ENCODE measurements around the gene DUSP9.
A peak's percentile ranks its signal among the peaks of the same experiment; 100 is the strongest.
"Not testable (repeated sequence)": the region's sequence is repeated elsewhere in the genome, so short reads cannot be mapped to it uniquely, and the experiment has no call there.

The DUSP9 gene, protein sequence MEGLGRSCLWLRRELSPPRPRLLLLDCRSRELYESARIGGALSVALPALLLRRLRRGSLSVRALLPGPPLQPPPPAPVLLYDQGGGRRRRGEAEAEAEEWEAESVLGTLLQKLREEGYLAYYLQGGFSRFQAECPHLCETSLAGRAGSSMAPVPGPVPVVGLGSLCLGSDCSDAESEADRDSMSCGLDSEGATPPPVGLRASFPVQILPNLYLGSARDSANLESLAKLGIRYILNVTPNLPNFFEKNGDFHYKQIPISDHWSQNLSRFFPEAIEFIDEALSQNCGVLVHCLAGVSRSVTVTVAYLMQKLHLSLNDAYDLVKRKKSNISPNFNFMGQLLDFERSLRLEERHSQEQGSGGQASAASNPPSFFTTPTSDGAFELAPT

DNA sequence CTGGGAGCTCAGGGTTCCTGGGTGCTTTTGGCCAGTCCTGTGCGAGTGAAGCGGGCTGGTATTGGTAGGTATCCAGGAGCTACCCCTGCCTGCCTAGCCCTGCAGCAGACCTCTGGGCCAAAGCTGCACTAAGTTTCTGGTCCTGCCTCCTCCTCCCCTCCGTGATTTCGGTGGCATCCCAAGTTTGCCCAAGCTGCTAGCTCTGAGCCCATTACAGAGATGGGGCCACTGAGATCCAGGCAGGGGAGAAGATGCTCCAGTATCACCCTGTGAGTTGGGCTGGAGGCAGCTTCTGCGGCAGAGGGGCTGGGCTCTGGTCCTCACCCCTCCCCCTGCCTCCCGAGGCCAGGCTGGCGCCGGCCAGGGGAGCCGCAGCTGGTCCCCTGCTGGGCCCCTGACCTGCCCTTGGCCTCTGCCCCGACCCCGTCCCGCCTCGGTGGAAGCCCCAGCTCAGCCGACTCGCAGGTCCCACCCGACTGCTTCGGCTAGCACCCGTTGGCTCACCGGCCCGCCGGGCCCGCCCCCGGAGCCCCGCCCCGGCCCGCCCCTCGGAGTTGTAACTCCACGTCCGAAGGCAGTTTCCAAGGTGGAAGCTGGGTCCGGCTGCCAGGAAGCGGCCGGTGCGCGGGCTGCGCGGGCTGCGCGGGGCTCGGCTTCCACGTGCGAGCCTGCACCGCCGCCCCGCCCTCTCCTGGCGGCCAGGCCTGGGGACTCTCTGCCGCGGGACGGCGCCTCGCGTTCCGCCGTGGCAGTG is at the start of gene DUSP9:
Gene DUSP9, plus strand, starts transcription at position 584 of the 754 bp plus-strand sequence. CDS start 751 bp downstream, outside the sequence.
- DNase-seq, result no peak

DNA sequence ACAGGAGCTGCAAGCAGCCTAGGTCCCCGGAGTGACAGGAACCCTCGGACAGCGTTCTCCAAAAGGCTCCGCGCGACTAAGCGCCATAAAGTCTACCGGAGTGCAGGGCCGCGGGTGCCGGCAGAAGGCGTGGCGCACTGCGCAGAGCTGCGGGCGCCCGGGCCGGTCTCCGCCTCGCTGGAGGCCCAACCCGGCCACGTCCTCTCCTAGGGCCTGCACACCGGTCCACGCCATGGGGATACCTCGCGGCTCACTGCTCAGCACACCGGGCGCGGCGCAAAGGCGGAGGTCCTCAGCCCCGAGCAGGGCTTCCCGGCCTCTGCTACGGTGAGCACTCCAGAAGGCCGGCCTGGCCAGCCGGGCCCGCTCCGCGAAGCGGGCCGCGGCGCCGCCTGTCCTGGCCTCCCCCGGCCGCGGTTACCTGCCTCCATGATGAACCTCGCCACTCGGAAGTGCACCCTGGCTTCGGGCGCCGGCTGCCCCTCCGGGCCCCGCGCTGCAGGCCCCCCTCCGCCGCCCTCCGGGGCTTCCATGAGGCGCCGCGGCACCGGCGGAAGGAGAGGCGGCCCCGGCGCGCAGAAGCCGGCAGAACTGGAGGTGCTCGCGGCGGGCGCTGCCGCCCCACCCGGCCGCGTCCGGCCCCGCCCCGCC is 48.3 kb upstream of the DUSP9 start, which contains the start of gene CCNQ:
Gene CCNQ, minus strand, starts transcription at position 599 of the 651 bp plus-strand sequence. Its CDS starts 66 bp downstream, at position 533.
- DNase-seq, result no peak

DNA sequence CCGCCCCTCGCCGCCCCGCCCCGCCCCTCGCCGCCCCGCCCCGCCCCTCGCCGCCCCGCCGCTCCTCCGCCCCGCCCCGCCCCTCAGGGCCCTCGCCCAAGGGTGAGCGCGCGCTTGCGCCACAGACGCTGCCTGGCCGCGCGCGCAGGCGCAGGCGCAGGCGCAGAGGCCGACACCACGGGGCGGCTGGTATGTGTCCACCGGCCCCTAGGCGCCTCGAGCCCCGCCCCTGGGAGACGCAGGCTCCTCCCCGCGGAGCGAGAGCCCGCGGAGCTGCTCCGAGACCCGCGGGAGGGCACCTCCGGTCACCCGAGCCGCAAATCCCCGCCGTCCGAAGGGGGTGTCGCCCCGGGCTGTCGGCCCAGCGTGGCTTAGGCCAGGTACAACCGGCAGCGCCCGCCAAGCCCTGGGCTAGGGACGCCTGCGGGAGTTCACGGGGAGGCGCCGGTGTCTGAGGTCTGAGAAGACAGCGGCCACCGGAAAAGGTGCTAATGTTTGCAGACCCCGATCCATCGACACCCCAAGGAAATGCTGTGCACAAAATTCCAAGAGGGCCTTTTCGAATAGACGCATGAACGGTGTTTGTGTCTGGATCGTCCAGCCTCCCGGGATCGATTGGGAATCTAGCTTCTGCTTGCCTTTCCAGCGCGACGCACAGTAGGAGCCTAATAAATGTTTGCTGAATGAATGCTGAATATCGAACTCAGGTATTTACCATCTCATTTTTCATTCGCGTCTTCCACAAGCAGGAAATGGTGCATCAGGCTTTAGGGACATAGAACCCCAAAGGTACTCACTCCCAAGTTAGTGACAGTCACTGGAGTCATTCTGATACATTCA is 47.6 kb upstream of the DUSP9 start:
- peak; percentile 63 to 78 for DNase-seq

GRCh38 chrX:153600032-153600373 is 47.0 kb upstream of the DUSP9 start:
- no peak for DNase-seq

DNA sequence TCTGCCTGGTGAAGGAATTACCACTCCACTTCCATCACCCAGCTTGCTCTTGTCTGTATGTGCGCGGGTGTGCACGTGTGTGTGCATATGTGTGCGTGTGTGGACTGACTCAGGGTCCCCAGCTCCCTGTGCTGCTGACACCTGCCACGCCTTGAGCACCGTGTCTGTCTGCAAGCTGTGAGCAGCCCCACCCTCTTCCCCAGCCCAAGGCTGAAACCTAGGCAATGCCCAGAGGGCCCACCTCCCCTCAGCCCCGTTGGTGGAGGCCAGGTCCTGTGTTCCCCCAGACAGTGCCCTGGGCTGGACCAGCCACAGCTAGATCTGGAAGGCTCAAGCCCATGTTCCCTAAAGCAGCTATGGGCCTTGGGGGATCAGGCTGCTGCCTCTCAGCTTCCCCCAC is 46.1 kb upstream of the DUSP9 start:
- DNase-seq, result no peak

GRCh38 chrX:153601511-153602110 is 45.4 kb upstream of the DUSP9 start:
- no peak for DNase-seq

GRCh38 chrX:153602601-153603000 is 44.4 kb upstream of the DUSP9 start:
- no peak for DNase-seq

DNA sequence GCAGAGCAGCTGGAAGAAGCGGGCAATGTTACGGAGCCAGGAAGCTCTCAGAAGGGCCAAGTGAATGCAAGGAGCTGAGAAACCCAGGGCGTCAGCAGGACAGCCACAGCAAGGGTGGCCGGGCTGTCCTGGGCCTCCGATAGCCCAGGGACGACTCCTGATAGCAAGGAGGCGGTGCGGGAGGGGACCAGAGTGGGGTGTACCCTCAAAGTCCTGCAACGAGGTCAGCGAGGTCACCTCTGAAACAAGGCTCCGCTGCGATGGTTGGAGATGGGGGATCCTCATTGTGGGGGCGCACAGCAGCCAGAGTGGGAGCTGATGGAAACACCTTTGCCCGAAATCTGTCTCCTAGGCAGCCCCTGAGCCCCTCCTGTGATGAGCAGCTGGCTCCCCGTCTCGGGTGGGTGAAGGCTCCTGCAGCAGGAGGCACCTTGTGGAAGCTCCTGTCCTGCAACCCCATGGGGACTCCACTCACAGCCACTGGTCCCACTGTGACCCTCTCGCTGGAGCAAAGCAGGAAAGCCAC is 43.8 kb upstream of the DUSP9 start:
- DNase-seq, result no peak

- DNase-seq, result not testable (repeated sequence)
Observed at GRCh38 chrX:153604666-153605380, 42.2 kb upstream of the DUSP9 start.

DNA sequence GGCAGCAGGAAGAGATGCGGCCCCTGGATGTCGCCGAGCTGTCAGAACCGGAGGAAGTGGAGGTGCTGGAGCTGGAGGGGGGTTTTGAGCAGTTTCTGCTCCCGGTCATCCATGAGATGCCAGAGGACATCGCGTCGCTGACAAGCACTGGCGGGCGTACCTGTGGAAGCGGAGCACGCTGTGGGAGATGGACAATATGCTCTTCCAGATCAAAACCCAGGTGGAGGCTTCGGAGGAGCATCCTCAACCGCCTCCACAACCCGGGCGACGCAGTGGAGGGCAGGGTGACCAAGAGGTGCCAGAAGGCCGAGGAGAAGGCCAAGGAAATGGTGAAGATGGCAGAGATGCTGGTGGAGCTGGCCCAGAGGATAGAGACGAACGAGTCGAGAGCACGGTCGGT is 40.5 kb upstream of the DUSP9 start:
- no peak for DNase-seq

DNA sequence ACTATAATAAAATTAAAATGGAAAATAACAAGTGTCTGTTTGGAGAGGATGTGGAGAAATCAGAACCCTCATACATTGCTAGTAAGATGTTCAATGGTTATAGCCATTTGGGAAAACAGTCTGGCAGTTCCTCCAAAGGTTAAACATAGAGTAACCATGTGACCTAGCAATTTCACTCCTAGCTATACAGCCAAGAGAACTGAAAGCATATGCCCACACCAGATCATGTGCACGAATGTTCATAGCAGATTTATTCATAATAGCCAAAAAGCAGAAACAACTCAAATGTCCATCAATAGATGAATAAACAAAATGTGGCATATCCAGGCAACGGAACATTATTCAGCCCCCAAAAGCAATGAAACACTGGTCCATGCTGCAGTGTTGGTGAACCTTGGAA is 38.6 kb upstream of the DUSP9 start:
- DNase-seq, result no peak

- no peak for DNase-seq
Observed at GRCh38 chrX:153608806-153609205, 38.2 kb upstream of the DUSP9 start.

DNA sequence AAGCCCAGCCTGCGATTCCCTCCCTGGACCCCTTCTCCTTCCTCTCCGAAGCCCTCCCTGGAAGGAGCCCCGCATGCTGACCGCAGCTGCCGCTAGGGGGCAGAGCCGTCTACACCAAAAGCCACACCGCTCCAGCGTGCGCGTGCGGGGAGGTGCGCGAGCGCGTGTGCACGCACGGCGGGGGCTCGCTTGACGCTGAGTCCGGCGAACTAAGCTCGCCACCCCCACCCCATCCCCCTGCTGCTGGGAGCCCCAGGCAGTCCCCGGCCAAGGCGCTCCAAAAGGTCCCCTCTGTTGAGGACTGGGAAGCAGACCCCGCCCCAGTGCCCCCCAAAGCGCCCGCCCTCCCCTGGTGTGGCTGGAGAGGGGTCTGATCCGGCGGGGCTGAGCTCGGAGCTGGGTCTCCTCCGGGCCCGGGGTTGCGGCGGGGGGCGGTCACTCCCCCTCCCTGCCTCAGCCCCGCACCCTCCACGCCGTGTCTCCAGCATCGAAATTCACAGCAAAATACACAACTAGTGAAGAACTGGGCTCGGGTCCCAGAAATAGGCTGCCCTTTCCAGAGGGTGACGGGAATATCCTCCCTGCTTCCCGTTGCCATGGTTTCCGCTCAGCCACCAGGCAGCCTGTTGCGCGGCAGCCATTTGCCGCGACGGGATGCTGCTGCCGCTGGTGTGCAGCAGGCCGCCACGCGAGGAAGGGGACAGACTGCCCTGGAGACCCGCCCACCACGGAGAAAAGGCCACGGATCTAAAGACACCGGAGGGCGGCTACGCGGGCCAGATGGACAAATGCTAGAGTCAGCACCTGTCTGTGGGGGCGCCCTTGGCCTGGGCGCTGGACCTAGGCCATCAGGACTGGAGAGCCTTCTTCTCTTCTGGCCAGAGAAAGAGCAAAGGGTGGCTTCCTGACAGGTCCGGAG is 36.8 kb upstream of the DUSP9 start:
- peak; percentile 24 to 61 for DNase-seq

DNA sequence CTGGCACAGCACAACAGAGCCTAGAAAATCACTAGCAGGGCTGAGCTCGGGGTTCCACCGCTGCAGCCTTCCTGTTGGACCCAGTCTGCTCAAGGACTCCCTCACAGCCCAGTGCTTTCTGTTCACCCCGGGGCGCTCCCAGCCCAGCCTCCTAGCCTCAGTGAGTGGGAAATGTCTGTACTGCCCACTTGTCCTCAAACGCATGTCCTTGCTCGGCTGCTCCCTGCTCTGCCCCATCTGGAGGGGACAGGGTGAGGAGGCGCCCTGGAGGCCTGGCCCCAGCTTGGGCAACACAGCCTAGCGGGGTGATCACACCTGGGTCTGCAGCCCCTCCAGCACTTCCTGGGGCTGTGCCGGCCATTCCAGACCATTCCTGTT is 36.2 kb upstream of the DUSP9 start:
- no peak for DNase-seq

GRCh38 chrX:153611298-153612095 is 35.5 kb upstream of the DUSP9 start:
- no peak for DNase-seq

- DNase-seq, result no peak
Observed at GRCh38 chrX:153612413-153612812, 34.6 kb upstream of the DUSP9 start.

GRCh38 chrX:153614818-153615217 is 32.2 kb upstream of the DUSP9 start:
- DNase-seq, result no peak

DNA sequence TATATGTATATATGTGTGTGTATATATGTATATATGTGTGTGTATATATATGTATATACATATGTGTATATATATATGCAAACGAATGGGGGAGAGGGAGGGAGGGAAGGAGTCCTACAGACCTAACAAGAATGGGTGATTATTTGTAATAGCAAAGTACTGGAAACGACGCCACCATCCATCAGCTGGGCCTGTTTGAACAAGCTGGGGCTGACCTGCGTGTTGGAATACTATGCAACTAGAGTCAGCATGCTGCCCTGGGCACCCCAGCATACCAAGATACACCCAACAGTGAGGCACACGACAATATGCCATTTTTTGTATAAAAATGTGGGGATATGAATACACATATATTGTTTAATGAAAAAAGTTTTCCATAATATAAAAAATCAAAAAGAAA is 26.4 kb upstream of the DUSP9 start:
- DNase-seq, result no peak

DNA sequence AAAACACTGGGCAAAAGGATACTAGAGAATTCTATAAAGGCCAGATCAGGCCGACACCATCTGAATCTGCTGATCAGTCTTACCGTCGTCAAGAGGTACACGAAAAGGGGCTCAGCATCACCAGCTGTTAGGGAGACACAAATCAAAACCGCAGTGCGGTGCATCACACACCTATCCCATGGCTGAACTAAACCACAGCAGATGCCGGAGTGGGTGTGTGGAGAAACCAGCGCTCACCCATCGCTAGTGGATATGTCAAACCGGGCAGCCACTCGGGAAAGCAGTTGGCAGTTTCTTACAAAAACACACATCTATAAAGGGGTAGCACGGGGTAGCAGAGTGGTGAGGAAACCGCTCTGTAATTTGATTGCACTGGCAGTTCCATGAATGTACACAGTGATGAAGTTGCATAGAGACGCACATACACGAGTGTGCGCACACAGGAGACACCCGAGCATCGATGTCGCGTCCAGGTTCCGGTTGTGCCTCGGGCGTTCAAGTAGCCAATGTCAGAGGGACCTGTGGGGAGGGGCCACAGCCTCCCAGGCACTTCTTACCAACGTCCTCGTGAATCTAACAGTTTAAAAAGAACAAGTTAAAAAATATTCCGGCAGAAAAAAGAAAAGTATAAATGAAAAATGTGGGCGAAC is 24.9 kb upstream of the DUSP9 start:
- no peak for DNase-seq

Measured in SHP77 (cell line).